AG09319 (cell line): ENCODE measurements around the gene COPA.
A peak's percentile ranks its signal among the peaks of the same experiment; 100 is the strongest.
"Not testable (repeated sequence)": the region's sequence is repeated elsewhere in the genome, so short reads cannot be mapped to it uniquely, and the experiment has no call there.

Source experiments
- DNase-seq: peaks from one replicate; pipeline ENCODE4 v3.0.0-alpha.2; 2010; ENCODE audit warnings: low read depth; ENCODE audit errors: extremely low read depth
- CTCF ChIP-seq: IDR thresholded peaks from 2 replicates; pipeline ENCODE4 v1.5.1; 2011; ENCODE audit warnings: low read depth, mild to moderate bottlenecking, inconsistent platforms, low read length, moderate library complexity

The COPA gene

GRCh38 chr1:160296036-160296435, 47.0 kb downstream of the COPA start:
- no peak for TF ChIP-seq CTCF

DNA sequence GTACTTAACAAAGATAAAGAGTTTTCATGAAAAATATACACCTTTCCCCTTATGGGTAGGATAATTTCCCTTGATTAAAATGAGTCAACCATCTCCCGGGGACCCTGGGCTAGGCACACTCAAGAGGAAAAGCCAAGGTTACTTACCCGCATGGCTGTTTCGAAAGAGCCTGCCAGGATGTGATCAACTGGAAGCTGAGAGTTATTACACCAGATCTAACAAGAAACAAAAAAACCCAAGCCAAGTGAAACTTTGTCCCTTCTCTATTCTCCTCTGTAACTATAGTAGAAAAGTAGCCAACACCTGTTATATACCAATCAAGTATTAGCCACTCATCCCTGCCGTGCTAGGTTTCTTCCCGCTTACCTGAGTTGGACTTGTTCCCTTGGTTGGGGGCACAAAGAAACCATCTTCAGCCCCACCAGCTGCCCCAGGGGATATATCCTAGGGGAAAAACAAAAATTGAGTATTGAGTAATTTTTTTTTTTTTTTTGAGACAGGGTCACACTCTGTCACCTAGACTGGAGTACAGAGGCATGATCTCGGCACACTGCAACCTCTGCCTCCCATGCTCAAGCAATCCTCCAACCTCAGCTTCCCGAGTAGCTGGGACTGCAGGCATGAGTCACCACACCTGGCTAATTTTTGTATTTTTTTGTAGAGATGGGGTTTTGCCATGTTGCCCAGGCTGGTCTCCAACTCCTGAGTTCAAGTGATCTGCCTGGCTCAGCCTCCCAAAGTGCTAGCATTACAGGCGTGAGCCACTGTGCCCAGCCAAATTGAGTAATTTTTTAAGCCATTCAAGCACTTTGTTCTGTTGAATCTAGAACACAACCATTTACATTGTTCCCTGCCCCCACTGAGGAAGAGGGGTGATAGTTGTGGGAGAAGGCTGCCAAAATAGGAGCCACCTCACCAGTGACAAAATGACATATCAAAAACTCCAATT, 49.8 kb downstream of the COPA start:
- TF ChIP-seq CTCF, result no peak
- DNase-seq, result no peak

More at GRCh38 chr1:160296036-160296435, 47.0 kb downstream of the COPA start:
- no peak for DNase-seq

DNA sequence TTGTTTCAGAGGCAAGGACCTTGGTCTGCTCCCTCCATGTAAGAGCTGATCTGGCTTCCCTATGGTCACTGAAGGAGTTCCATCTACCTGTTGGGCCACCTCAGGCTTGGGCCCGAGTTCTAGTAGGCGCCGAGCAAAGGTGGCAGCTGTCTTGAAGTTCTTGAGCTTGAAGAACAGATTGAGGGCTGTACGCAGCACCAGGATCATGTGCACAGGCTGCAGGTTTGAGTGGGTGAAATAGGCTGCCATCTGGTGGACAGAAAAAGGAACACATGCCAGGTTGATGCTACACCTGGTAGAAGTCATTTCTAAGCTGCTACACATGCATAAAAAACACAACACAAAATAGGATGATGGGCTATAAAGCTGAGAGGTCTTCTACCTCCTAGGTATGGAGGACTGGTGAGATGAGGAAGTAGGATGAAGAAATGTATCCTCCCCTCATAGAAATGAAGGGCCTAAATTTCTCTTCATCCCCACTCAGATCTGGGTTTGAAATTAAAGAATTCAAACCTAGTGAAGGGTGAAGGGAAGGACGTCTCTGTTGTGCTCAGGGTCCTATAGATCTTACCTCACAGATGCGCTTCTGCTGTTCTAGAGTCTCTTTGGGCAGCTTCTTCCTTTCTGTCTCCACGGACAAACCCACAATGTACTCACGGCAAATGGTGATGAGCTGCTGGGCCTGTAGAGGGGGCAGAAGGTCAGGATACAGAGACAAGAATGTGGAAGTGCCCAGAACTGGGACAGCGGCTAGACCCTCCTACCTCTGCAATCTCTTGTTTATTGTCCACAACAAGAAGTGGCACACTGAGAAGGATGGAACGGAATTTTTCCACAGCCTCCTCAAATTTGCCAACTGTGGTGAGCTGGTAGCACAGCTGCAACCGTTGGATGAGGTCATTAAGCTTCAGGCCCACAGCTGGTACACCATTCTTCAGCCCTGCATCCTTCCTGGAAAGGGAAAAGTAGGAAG, 51.5 kb downstream of the COPA start:
- peak; percentile 40 for DNase-seq
- TF ChIP-seq CTCF, result peak; percentile 76

GRCh38 chr1:160287769-160288168, 55.3 kb downstream of the COPA start:
- not testable (repeated sequence) for DNase-seq

GRCh38 chr1:160285506-160285905, 57.5 kb downstream of the COPA start:
- TF ChIP-seq CTCF, result no peak
- no peak for DNase-seq

DNA sequence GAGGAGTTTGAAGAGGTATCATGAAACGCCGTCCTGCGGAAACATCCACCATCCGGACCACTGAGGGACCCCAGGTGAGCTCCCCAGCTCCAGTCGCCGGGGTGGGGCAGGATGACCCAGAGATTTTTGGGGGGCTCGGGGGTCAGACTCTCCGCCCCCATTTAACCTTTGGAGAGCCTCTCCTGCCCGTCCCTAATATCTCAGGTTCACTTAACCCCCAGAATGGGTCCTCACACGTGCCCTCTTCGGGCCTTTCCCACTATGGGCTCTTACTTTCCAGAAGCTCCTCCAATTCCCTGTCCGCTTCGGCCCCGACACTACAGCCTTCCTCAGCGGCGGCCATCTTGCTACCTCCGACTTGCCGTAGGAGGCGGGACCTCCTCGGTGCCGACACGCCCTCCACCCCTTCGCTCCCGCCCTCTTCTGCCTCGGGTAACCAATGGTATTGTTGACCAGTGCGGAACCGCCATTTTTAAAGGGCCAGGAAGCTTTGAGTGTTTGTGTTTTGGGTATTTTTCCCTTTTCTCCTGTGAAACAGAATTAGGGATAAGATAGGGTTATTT, 58.2 kb downstream of the COPA start, which contains the start of gene PEX19:
Gene PEX19 (minus strand): TSS at position 352 of the 563 bp plus-strand sequence. CDS start 9 bp downstream, at position 343.
- DNase-seq, result peak; percentile 81
- no peak for TF ChIP-seq CTCF

- no peak for TF ChIP-seq CTCF
- no peak for DNase-seq
Observed at GRCh38 chr1:160284220-160284781, 58.7 kb downstream of the COPA start.
